ENCODE results near the gene SENP7.
"Not testable (repeated sequence)": the region's sequence is repeated elsewhere in the genome, so short reads cannot be mapped to it uniquely, and the experiment has no call there.

Gene SENP7

DNA sequence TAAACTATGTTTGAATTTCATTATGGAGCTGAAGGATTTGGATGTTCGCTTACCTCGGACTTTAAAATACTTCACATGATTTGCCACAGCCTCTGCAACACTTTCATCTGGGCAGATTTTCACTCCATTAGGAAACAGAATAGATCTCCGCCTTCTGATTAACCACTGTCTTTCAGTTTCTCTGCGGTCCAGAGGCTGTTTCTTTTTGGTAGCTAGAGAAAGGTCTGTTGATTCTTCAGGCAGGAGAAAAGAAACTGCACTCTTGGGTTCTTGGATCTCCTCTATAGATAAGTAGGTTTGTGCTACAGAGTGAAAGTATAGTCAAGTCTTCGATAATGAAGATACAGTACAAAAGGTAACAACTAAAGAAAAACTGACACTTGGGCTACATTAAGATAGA lies 193.5 kb downstream of the SENP7 start:
- DNase-seq (ENCODE audit: low read depth in 2 of 2) = no peak
- no peak overlapping the region for H3K4me3 ChIP-seq (replicated peaks in 1 of 2; ENCODE audit: low read depth in 2 of 2, low read length in 2 of 2)
- TF ChIP-seq, protein P1, sequence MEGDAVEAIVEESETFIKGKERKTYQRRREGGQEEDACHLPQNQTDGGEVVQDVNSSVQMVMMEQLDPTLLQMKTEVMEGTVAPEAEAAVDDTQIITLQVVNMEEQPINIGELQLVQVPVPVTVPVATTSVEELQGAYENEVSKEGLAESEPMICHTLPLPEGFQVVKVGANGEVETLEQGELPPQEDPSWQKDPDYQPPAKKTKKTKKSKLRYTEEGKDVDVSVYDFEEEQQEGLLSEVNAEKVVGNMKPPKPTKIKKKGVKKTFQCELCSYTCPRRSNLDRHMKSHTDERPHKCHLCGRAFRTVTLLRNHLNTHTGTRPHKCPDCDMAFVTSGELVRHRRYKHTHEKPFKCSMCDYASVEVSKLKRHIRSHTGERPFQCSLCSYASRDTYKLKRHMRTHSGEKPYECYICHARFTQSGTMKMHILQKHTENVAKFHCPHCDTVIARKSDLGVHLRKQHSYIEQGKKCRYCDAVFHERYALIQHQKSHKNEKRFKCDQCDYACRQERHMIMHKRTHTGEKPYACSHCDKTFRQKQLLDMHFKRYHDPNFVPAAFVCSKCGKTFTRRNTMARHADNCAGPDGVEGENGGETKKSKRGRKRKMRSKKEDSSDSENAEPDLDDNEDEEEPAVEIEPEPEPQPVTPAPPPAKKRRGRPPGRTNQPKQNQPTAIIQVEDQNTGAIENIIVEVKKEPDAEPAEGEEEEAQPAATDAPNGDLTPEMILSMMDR (IDR thresholded peaks at IDR 0.05; ENCODE audit: low read depth, low read length) = no peak

DNA sequence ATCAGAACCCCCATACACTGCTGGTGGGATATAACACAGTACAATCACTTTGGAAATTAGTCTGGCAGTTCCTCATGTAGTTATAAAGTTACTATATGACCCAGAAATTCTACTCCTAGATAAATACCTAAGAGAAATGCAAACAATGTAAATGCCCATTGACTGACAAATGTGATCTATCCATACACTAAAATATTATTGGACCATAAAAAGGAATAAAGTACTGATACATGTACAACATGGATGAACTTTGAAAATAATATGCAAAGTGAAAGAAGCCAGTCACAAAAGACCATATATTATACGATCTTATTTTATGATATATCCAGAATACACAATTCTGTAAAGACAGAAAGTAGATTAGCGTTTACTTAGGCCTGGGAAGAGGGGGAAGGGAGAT lies 200.5 kb downstream of the SENP7 start:
- DNase-seq (ENCODE audit: low read depth in 2 of 2) = no peak
- TF ChIP-seq, protein P1 (IDR thresholded peaks at IDR 0.05; ENCODE audit: low read depth, low read length) = no peak
- H3K4me3 ChIP-seq (replicated peaks in 1 of 2; ENCODE audit: low read depth in 2 of 2, low read length in 2 of 2) = no peak overlapping the region

DNA sequence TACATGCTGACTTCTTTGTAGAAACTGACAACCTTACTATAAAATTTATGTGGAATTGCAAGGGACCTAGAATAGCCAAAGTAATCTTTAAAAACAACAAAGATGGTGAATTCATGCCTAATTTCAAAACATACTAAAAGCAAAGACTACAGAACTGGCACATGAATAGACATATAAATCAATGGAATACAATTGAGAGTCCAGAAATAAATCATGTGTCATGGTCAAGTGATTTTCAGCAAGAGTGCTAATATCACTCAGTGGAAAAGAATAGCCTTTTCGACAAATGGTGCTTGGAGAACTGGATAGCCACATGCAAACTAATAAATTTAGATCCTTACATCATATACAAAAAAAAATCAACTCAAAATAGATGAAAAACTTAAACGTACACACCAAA lies 201.3 kb downstream of the SENP7 start:
- no peak overlapping the region for H3K4me3 ChIP-seq (replicated peaks in 1 of 2; ENCODE audit: low read depth in 2 of 2, low read length in 2 of 2)
- TF ChIP-seq, protein P1 (IDR thresholded peaks at IDR 0.05; ENCODE audit: low read depth, low read length) = no peak
- no peak for DNase-seq (ENCODE audit: low read depth in 2 of 2)

DNA sequence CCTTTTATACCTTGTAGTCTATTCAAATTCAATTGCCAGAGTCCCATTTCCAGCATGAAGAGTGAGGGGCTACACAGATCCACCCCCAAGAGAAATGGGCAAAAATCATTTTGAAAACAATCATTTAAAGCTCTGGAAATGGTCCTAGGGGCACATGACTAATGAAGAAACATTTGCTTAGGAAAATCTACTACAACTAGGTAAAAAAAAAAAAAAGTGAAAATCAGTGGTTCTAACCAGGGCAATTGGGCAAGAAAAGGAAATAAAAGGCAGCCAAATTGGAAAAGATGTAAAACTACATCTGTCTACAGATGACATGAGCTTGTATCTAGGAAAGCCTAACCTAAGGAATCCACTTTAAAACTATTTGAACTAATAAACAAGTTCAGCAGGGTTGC lies 202.0 kb downstream of the SENP7 start:
- no peak for DNase-seq (ENCODE audit: low read depth in 2 of 2)
- TF ChIP-seq, protein P1 (IDR thresholded peaks at IDR 0.05; ENCODE audit: low read depth, low read length) = no peak
- no peak overlapping the region for H3K4me3 ChIP-seq (replicated peaks in 1 of 2; ENCODE audit: low read depth in 2 of 2, low read length in 2 of 2)

DNA sequence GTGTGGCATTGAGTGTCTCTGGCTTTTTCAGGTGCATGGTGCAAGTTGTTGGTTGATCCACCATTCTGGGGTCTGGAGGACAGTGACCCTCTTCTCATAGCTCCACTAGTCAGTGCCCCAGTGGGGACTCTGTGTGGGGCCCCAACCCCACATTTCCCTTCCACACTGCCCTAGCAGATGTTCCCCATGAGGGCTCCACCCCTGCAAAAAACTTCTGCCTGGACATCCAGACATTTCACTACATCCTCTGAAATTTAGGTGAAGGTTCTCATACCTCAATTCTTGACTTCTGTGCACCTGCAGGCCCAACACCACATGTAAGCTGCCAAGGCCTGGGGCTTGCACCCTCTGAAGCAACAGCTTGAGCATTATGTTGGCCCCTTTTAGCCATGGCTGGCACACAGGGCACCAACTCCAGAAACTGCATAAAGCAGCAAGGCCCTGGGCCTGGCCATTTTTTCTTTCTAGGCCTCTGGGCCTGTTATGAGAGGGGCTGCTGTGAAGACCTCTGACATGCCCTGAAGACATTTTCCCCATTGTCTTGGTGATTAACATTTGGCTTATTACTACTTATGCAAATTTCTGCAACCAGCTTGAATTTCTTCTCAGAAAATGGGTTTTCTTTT lies 204.8 kb downstream of the SENP7 start:
- H3K4me3 ChIP-seq (replicated peaks in 1 of 2; ENCODE audit: low read depth in 2 of 2, low read length in 2 of 2); DNase-seq (ENCODE audit: low read depth in 2 of 2): not testable (repeated sequence)

DNA sequence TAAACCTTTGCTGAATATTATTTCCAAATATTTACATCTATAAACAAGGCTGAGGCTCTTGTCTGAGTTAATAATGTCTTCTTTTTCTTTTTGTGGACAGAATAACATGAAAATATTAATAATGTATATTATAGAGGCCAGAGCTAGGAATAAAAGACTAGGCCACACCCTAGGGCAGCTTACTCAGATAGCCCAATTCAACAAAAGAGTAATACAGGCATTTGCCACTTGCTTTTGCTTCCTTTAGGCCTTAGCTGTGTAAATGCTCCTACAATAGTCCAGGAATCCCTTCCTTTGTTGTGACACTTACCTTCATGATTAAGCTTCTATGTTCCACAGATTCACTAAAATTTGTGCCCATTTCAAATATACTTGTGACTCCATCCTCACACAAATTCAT lies 209.2 kb downstream of the SENP7 start:
- TF ChIP-seq, protein P1 (IDR thresholded peaks at IDR 0.05; ENCODE audit: low read depth, low read length) = no peak
- DNase-seq (ENCODE audit: low read depth in 2 of 2) = no peak
- H3K4me3 ChIP-seq (replicated peaks in 1 of 2; ENCODE audit: low read depth in 2 of 2, low read length in 2 of 2) = no peak overlapping the region

DNA sequence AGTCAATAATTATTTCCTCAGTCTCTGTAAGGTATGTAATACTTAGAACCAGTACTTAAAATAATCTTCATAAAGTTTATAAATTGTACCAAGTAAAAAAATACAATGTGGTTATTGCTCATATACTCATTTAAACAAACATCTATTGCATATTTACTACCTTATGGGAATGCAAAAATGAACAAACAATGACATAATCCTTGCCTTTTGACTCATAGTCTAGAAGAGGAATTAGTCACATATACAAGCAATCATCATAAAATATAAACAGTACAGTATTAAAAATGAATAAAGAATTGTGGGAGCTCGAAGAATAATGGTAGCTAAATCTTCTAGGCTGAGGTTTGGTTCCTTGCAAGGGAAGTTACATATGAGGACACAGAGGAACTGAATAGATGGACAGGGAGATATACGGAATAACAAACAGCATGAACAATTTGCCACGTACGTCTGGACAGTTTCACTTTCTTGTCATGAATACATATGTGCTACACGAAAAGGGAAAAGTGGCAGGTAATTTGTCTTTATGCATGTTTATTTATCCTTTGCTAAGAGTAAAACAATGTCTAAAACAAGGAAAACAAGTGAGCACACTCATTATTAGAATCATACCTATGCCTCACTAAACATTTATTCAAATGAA lies 209.8 kb downstream of the SENP7 start:
- H3K4me3 ChIP-seq (replicated peaks in 1 of 2; ENCODE audit: low read depth in 2 of 2, low read length in 2 of 2) = no peak overlapping the region
- DNase-seq (ENCODE audit: low read depth in 2 of 2) = peak in 1 of 2 donors; percentile 76
- TF ChIP-seq, protein P1 (IDR thresholded peaks at IDR 0.05; ENCODE audit: low read depth, low read length) = no peak
